Right ventricle myocardium superior (tissue), 1 donor: Measurements from ENCODE around the gene RAN. TPM values are rescaled to one million over a fixed set of nuclear protein-coding genes. Genes with fewer than 3 reads are reported as not detected.

Source experiments
- ATAC-seq: fragments of 200-7000 bp; cut with Tn5 transposase; one replicate; pipeline ENCODE4 v1.9.1; 2020; ENCODE audit warnings: mild to moderate bottlenecking; ENCODE audit not compliant: poor library complexity
- DNase-seq: peaks from one replicate; pipeline ENCODE4 v3.0.0-alpha.2; 2020
- intact Hi-C: fragments of 100-400 bp; cut with DNase I; formaldehyde crosslinking; loops from one replicate; pipeline ENCODE4 v1.11.2; 2022
- long read RNA-seq: library from polyadenylated mRNA; unstranded; transcript quantifications from one replicate; pipeline ENCODE4 v2.0.0, GENCODE V29; 2021
- total RNA-seq: library from RNA; stranded (reverse); fragmentation: NEBNext Ultra II Directional; extraction: Animal tissue kit (Norgen Biotek cat#: 25700); gene quantifications from one replicate; pipeline ENCODE4 v1.2.1, GENCODE V29; 2021
- donor health status: DM: no; HTN: yes; CAD: no; lungs with severe emphysema.

Gene RAN
- 225 TPM for total RNA-seq
- long read RNA-seq, transcript RAN-203 (6 exons, 2,455 nt), result minor isoform, 25 of 273 reads
- long read RNA-seq, transcript RAN-212 (7 exons, 2,661 nt), result major isoform, 241 of 273 reads
- long read RNA-seq, partial matches to known transcripts, result 4 of 273 reads
- long read RNA-seq, other reads (novel, unspliced or antisense), result 1 of 273 reads

DNA sequence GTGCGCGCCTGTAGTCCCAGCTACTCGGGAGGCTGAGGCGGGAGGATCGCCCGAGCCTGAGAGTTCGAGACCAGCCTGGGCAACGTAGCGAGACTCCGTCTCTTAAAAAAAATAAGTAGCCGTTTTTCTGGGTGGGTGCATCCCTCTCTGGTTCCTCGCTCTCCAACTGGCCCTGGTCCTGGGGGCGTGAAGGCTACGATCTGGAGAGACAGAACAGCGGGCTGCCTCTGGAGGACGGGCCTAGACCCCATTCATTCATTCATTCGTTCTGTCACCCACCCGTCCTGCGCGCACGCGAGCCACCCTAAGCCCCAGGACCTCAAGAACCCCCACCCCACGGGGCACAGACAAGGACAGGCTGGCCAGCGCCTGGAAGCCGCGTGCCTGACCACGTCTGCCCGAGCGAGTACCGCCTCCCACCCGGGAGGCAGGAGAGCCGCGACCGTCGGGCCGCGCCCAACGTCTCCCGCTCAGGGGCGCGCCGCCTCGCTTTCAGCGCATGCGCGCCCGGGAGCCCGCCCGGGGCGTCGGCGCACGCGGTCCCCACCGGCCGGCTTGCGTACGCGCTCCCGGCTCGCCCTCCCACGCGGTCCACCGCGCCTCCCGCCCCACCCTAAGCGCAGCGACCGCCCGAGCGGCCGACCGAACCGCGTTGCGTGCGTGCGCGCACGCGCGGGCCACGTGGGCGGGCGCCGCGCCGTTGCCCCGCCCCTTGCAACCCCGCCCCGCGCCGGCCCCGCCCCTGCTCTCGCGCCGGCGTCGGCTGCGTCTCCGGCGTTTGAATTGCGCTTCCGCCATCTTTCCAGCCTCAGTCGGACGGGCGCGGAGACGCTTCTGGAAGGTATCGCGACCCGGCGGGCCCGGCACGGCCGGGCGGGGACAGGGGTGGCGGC lies at the start of gene RAN:
TSS of gene RAN (plus strand) at position 781 of the 893 bp plus-strand sequence. CDS start 528 bp downstream, outside the sequence.
- intact Hi-C loops, result no loop called here
- ATAC-seq, result peak; percentile 94
- peak; percentile 95 for DNase-seq

DNA sequence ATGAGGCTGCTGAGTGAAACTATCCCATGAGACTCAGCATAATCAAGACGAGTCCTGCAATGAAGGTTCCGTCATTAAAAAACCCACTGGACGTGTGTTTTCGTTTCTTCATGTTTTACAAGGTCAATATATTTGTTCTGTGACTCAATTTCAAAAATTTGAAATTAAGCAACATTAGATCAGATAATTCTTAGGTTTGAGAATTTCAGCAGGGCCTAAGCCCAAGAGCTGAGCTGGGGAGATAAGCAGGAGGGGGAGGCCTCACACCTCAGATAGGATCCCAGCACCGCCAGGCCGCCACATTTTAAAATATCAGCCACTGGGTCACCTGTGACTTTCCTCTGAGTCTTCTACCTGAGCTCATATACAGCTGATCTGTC lies 46.1 kb upstream of the RAN start:
- intact Hi-C loops, result no loop called here
- DNase-seq, result no peak
- no peak for ATAC-seq

DNA sequence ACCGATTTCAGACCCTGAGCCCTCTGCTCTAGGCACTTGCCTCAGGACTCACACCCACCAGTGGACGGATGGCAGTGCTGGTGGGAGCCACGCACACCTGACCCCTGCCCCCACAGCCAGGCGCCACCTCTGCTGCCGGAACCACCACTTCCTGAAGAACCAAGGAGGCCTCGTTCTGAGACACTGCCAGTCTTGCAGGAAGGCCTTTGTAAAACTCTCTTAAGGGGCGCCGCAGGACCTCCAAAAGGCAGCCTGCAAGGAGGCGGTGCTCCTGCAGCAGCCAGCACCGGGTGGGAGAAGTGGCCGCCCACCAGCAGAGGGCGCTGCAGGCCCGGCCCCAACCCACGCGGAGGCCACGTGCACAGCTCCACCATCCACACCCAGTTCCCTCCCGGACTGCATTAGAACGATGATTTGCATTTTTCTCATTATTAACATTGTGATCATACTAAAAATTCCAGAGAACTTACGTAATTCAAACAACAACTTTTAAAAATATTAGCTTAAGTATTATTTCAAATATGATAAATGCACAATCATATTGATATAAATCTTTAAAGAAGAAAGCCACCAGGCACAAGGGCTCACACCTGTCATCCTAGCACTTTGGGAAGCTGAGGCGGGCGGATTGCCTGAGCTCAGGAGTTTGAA lies 45.6 kb upstream of the RAN start:
- intact Hi-C loops, result no loop called here
- no peak for DNase-seq
- peak; percentile 79 for ATAC-seq

DNA sequence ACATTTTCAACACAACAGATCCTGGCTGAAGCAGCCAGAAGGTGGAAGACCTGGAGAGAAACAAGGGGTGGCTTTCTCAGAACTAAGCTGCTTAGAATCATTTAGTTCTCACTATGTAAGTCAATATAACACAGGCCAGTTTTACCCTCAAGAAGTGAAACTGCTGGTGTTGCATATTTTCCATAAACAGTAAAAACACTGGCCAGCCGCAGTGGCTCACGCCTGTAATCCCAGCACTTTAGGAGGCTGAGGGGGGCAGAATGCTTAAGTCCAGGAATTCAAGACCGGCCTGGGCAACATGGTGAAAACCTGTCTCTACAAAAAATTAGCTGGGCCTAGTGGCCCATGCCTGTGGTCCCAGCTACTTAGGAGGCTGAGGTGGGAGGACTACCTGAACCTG lies 44.4 kb upstream of the RAN start:
- ATAC-seq, result peak; percentile 18
- intact Hi-C loops, result no loop called here
- no peak for DNase-seq

DNA sequence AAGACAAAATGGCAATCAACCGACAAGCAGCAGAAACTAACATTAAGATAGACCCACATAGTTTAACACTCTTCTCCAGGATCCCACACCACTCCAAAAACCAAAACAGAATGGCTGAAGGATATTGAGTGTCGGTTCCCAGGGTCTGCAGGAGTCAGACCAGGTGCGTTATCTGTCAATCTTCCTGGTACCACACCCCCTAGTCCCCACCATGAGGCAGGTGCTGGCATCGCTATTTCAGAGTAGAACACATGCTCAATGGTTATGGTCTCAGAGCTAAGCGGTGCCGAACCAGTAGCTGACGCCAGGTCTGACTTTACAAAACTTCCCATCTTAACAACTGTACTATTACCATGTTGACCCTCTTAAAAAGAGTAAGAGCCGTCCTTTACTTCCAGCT lies 43.0 kb upstream of the RAN start:
- intact Hi-C loops, result no loop called here
- ATAC-seq (no peak), DNase-seq (no peak)

DNA sequence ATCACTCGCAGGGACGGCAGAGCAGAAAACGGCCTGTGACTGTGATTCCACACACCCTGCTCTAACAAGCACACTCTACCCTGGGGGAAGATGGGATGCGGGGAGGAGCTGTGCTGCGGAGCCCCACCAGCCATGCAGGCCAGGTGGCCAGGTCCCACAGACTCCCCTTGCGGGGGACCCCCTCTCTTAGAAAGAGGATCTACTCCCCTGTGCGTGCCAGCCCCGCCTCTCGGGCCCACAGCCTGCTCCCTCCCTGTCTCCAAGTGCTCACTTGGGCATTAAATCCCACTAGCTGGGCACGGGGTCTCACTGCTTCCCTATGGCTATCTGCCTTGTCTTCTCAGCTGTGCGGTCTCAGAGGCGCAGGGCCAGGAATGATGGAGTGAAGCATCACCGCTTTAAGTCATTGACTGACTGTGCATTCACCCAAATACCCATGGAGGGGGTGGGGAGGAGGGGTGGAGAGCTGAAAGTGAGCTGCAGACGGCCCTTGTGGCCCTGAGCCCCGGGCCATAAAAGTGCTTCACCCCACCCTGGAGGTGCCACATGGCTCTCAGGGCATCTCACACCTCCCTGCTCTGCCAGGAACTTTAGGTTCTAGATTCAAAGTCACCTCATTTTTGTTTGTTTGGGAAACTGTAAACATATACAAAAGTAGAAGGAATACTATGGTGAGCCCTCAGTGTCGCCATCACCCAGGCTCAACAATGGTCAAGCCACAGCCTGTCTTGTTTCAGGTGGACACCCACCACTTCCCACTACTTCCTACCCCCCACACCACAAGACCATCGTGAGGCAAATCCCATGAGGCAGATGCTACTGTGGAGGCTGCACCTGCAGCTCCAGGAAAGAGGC lies 42.2 kb upstream of the RAN start:
- ATAC-seq, result no peak
- no peak for DNase-seq
- intact Hi-C loops, result no loop called here

DNA sequence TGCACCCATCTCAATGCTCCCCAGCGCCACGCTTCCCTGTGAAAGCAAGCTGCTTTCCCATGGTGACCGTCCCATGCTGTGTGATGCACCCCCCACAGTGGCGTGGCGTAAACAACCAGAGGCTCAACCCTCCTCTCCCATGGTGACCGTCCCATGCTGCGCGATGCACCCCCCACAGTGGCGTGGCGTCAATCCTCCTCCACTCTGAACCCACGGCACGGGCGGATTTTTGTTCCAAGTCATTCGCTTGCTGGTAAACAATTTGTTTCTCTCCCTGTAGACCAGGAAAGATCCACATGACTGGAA lies 41.7 kb upstream of the RAN start:
- no peak for DNase-seq
- intact Hi-C loops, result no loop called here
- ATAC-seq, result no peak

DNA sequence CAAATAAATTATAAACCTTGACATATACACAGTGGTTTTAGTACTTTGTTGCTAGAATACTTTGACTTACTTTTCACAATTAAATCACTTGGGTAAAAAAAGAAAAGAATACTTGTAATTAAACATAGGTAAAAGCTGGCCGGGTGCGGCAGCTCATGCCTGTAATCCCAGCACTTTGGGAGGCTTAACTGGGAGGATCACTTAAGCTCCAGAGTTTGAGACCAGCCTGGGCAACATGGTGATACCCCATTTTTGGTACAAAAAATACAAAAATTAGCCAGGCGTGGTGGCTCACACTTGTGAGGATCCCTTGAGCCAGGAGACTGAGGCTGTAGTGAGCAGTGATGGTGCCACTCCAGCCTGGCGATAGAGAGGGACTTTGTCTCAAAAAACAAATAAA lies 40.6 kb upstream of the RAN start:
- DNase-seq, result no peak
- intact Hi-C loops, result no loop called here

DNA sequence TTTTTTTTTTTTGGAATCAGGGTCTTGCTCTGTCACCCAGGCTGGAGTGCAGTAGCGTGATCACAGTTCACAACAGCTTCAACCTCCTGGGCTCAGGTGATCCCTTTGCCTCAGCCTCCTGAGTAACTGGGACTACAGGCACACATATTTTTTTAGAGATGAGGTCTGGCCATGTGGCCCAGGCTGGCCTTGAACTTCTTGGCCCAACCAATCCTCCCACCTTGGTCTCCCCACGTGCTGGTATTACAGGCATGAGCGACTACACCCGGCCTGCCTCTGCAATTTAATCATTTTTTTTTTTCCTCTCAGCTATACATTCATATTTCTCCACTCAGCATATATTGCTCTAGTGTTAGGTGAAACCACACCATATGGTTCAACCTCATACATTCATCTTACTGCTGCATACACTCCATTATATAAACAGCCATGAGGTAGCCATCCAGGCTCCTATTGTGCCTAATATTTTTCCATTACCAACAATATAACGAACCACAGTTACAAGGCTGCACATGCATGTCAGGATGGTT lies 39.9 kb upstream of the RAN start:
- intact Hi-C loops, result no loop called here
- ATAC-seq, result no peak
- DNase-seq, result no peak

More for the DNA sequence above, 40.6 kb upstream of the RAN start:
- ATAC-seq, result no peak

DNA sequence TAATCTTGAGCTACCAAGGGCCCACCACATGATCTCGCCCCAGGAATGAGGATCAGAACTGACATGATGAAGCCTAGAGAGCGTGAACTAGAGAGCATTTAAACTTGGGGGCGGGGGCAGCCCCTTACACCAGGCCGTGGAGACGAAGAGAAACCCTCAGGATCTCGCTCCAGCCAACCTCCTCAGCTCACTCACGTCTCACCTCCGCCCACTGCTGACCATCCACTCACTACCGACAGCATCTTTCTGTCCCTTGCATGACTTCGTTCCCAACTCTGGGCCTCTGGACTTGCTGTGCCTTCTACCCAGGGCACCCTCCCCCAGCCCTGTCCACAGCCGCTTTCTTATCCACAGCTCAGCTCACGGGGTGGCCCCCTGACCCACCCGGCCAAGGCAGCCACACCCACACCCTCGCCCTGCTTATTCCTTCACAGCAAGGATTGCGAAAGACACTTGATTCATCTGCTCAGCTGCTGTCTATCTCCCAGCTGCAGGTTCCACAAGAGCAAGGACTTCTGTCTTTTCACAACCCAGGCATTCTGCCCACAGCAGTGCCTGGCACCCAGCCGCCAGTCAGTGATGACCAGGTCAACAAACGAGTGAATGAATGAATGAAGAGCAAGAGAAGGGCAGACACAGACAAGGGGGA lies 39.2 kb upstream of the RAN start:
- DNase-seq, result peak; percentile 57
- intact Hi-C loops, result no loop called here
- ATAC-seq, result peak; percentile 40

DNA sequence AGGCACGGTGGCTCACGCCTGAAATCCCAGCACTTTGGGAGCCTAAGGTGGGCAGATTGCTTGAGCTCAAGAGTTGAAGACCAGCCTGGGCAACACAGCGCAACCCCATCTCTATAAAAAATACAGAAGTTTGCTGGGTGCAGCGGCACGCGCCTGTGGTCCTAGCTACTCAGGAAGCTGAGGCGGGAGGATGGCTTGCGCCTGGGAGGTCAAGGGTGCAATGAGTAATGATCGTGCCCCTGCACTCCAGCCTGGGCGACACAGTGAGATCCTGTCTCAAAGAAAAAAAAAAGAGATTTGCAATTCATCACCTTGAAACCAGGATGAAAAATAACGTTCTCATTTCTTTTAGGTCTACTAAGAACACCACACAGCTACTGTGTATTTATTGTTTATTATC lies 36.9 kb upstream of the RAN start:
- ATAC-seq, result no peak
- intact Hi-C loops, result no loop called here
- DNase-seq, result no peak

DNA sequence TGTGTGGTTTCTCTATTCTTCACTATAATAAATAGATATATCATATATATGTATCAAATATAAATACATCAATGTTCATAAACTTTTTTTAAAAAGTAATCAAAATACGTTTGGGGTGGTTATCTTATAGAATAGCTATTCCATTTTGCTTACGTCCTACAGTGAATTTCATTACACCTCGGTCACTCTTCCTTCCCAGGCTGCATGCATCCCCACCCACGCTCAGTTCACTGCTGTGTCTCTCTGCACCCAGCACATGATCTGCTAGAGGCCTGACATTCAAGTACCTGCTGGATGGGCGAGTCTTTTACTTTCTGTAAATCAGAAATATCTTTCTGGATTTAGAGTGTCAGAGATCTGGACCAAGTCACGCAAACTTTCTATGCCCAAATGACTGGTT lies 36.4 kb upstream of the RAN start:
- DNase-seq (no peak), ATAC-seq (no peak)
- intact Hi-C loops, result no loop called here

DNA sequence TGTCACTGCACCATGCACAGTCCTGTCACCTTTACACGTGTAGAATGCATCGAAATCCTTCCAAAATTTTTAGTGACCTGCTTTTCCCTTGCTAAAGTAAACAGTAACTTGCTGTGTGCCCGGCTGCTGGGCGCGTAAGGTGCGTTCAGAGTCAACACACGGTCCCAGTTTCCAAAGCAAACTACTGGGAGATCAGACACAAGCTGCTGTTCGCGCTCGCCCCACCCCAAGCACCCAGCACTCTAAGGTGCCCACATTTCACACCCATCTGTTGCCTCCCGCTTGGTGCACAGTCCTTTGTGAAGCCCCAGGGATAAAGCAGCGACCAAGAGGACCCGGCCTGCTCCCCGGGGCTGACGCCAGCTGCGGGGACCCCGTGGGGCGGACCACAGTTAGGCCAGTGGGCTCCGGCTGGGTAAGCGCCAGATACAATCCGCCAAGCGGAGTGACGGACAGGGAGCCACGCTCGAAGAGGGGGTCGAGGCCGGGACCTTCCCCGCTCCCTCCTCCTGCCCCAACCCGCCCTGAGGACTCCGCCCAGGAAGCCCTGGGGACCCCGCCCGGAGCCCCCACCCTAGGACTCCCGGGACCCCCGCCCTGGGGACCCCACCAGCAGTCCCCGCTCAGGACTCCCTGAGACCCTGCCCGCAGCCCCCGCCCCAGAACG lies 33.4 kb upstream of the RAN start:
- intact Hi-C loops, result no loop called here
- peak; percentile 30 for ATAC-seq
- DNase-seq, result peak; percentile 54

DNA sequence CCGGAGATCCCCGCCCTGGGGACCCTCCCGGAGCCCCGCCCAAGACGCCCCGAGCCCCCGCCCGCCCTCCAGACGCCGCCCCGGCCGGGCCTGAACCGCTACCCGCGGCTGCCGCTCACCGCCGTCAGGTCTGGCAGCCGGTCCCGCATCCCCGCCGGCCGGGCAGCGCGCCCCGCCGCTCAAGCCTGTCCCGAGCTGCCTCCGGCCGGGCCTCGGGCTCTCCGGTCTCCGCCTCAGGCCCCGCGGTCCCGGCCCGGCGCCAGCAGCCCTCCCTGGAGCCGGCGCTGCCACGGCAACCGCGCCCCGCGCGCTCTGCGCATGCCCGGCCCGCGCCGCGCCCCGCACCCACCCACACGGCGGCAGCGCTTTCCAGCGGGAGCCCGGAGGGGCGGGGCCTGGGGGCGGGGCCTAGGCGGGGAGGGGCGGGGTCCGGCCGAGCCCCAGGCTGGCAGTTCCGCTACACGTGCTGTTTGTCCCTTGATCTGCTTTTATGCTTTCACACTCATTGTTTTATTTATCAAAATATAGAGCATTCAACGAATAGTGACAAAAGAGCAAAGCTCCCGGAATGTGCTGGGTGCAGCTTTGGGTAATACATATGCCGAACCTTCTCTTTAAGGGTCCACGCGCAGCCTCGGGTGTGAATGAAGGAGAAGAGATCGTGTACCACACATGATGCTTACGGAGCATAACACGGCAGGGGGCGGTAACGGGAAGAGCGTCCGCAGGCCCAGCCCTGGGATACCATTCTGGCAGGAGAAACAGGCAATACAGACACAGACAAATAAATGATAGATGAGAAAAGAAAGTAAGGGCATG lies 32.7 kb upstream of the RAN start, which contains the start of gene STX2:
TSS of gene STX2 (minus strand) at position 300 of the 819 bp plus-strand sequence. CDS start at position 149, 151 bp downstream.
- ATAC-seq, result peak; percentile 98
- intact Hi-C loops, result no loop called here
- DNase-seq, result peak; percentile 93

DNA sequence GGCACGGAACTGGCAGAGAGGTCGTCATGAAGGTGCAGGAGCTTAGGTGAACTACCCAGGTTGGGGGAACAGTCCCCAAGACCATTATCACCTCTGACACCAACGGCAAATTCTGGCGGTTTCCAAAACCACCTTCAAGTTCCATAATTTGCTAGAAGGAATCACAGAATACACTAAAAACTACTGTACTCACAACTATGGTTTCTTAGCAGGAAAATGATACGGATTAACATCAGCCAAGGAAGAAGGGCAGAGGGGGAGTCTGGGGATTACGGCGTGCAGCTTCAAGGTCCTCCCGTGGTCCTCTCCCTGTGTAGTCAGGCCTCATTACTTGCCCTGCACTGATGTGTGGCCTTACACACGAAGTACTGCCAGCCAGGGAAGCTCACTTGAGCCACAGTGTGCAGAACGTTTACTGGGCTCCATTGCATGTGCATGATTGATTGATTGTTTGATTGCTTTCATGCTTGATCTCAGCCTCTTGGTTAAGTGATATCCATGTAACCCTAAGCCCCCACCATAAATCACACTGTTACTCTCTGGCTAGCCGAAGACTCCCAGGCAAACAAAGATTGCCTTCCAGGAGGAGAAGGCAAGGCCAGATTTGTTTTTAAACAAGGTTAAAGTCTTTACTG lies 32.0 kb upstream of the RAN start:
- ATAC-seq, result no peak
- intact Hi-C loops, result no loop called here
- DNase-seq, result no peak

DNA sequence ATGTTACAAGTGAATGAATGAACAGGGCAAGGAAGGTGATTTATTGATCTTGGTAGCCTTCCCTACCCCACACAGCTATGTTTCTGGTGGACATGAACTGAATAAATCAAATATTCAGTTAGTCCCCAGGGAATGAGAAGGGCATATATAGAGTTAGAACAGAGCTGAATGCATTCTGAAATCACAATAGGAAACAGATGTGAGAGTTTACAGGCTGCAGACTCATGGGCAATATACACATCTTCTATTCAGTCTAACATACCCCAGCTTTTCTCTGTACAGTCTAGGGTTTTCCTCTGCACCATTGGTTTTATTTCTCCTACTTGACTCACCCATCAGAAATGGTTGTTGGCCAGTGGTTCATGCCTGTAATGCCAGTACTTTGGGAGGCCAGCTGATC lies 25.5 kb upstream of the RAN start:
- DNase-seq, result no peak
- no peak for ATAC-seq
- intact Hi-C loops, result no loop called here

DNA sequence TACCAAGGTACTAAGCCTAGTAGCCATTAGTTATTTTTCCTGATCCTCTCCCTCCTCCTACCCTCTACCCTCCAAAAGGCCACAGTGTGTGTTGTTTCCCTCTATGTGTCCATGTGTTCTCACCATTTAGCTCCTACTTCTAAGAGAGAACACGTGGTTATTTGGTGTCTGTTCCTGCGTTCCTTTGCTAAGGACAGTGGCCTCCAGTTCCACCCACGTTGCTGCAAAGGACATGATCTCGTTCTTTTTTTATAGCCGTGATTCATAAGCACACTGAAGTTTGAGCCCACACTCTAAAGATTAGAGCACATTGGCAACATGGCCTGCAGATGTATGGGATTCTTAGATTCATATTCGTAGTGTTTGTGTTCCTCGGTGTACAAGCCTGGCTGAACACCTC lies 24.8 kb upstream of the RAN start:
- ATAC-seq (peak; percentile 20), DNase-seq (no peak)
- intact Hi-C loops, result no loop called here
